ENCODE measurements around the gene OR5I1. TPM values are rescaled to one million over a fixed set of nuclear protein-coding genes. Genes with fewer than 3 reads are reported as not detected.
A peak's percentile ranks its signal among the peaks of the same experiment; 100 is the strongest.
"Not testable (repeated sequence)": the region's sequence is repeated elsewhere in the genome, so short reads cannot be mapped to it uniquely, and the experiment has no call there.

OR5I1 gene
- total RNA-seq (2014; rRNA removed; shearing (Covaris generic)), result not detected in 2 replicates
- not detected in 2 replicates for polyA plus RNA-seq (2015; cell fraction: cytosol; rRNA removed)
- not detected in 2 replicates for polyA plus RNA-seq (2015; cell fraction: nucleus; rRNA removed)

DNA sequence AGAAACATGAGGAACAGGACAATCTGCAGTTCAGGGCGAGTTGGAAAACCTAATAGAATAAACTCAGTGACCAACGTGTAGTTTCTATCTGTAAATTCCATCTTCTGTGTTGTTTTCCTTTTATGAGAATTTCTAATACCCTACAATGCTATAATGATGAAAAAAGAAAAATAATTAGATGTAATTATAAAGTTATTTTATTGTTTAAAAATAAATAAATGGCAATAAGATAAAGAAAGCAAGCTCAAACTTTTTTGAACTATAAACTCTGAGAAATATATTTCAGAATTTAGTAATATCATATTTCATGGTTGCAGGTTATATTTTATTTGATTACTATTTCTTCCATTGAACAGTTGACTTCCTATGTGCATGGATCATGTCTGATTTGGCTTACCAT is at the start of gene OR5I1:
OR5I1 (minus strand) TSS at position 101 of the 400 bp plus-strand sequence; CDS start at position 101, 0 bp downstream.
- DNase-seq (ENCODE audit: low read depth, low spot score), result no peak
- in situ Hi-C loops (cut with HindIII; ENCODE audit: low pct_unique_long_range_greater_than_20kb, low sequenced_read_pairs), result no loop called here

DNA sequence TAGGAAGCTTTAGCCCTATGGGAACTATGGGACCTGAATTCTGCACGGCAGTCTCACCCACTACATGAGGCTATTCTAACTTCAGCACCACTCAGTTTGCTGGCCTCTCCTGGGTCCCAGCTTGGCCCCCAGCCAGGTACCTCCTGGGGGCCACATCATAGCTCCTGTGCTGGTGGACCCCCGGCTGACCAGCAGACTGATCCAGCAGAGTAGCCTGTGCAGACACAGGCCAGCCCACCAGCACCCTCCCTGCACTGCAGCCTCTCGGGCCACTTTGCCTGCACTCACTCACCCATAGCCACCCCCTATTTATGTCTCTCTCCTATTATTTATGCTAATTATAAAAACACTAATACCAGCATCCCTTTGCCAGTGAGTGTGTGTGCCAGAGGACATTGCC is 34.7 kb upstream of the OR5I1 start:
- in situ Hi-C loops (cut with HindIII; ENCODE audit: low pct_unique_long_range_greater_than_20kb, low sequenced_read_pairs), result no loop called here
- DNase-seq (ENCODE audit: low read depth, low spot score), result no peak

- no peak for DNase-seq (ENCODE audit: low read depth, low spot score)
Observed at GRCh38 chr11:55969845-55970244, 33.6 kb upstream of the OR5I1 start, which contains the start of gene OR10AG1. Gene OR10AG1 (minus strand): TSS chr11:55969945. CDS start chr11:55969907, 38 bp downstream.

GRCh38 chr11:55967914-55968313 is 31.7 kb upstream of the OR5I1 start:
- DNase-seq (ENCODE audit: low read depth, low spot score), result no peak
- in situ Hi-C loops (cut with HindIII; ENCODE audit: low pct_unique_long_range_greater_than_20kb, low sequenced_read_pairs), result no loop called here

More at GRCh38 chr11:55969845-55970244, 33.6 kb upstream of the OR5I1 start, which contains the start of gene OR10AG1:
- in situ Hi-C loops (cut with HindIII; ENCODE audit: low pct_unique_long_range_greater_than_20kb, low sequenced_read_pairs), result no loop called here

DNA sequence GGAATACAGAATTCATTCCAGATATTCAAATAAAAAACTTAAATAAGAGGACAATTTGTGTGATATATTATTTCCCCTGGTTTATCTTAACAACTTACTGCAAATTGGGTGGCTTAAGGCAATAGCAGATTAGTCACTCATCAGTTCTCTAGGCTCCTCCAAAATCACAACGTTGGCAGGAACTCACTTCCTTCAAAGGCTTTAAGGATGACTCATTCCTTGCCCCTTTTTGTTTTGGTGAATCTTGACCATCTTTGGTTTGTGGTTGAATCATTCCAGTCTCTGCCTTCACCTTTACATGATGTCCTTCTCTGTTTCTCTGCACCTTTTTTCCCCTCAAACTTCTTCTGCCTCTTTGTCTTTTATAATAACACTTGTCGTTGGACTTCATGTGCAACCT is 30.2 kb upstream of the OR5I1 start:
- no peak for DNase-seq (ENCODE audit: low read depth, low spot score)
- in situ Hi-C loops (cut with HindIII; ENCODE audit: low pct_unique_long_range_greater_than_20kb, low sequenced_read_pairs), result no loop called here

GRCh38 chr11:55956521-55956920 is 20.3 kb upstream of the OR5I1 start:
- DNase-seq (ENCODE audit: low read depth, low spot score), result no peak
- in situ Hi-C loops (cut with HindIII; ENCODE audit: low pct_unique_long_range_greater_than_20kb, low sequenced_read_pairs), result no loop called here

DNA sequence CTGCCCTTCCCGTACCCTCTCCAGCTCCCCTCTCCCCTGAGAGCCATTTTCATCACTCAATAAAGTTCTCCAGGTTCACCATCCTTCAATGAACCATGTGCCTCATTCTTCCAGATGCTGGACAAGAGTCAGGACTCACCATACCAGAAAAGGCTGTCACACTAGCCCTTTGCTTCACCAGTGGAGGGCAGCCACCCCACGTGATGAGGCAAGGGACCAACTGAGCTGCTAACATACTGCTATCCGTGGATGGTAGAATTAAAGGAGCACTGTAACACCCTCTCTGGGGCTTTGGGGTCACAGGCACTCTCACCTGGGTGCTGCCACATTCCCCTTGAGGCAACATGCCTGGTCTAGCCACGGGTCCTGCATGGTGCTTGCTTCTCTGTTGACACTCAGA is 13.1 kb upstream of the OR5I1 start:
- peak; percentile 24 for DNase-seq (ENCODE audit: low read depth, low spot score)
- in situ Hi-C loops (cut with HindIII; ENCODE audit: low pct_unique_long_range_greater_than_20kb, low sequenced_read_pairs), result no loop called here

DNA sequence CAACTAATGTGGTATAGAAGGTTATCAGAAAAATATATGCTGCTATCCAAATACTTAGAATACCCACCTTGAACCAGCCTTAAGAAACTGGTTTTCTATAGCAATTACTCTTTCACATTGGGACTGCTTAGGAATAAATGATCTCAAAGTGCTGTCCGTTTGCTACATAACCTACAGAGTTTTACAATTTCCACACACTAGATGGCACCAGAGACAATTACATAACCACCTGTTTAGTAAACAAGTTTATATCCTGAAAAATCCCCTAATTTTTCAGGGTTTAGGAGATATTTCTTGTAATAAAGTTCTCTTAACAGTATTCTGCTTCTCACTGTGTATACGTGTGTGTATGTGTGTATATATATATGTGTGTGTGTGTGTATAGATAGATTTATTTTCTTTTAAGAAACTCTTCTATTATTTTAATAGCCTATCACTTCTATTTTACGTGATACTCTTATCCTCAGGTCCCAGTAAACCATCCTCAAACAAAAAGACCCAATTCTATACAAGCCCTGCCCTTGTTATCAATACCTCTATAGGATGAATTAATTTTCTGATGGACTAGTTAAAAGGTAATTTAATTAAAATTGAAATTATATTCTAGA is 6.7 kb upstream of the OR5I1 start:
- peak; percentile 72 for DNase-seq (ENCODE audit: low read depth, low spot score)
- in situ Hi-C loops (cut with HindIII; ENCODE audit: low pct_unique_long_range_greater_than_20kb, low sequenced_read_pairs), result no loop called here

DNA sequence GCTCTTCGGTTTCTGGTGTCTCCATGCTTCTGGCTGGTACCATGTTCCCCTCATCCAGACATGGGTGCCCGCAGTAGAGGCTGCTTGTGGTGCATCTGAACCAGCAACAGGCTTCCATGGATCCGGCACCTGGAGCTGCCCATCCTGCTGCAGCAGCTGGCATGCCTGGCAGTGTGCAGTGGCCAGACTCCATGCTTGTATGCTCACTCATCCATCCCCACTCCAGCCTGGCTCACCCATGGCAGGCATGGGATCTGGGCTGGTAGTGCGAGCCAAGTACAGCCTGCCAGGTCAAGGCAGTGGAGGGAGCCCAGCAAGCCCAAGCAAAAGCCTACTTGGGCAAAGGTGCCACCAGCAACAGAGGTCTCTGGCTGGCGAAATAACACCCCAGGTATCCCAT is 15.7 kb downstream of the OR5I1 start:
- in situ Hi-C loops (cut with HindIII; ENCODE audit: low pct_unique_long_range_greater_than_20kb, low sequenced_read_pairs), result no loop called here
- no peak for DNase-seq (ENCODE audit: low read depth, low spot score)

GRCh38 chr11:55914482-55914881 is 21.7 kb downstream of the OR5I1 start, which contains the start of gene OR5W2:
Gene OR5W2 (minus strand): TSS chr11:55914582. CDS start chr11:55914582, 0 bp downstream.
- in situ Hi-C loops (cut with HindIII; ENCODE audit: low pct_unique_long_range_greater_than_20kb, low sequenced_read_pairs), result no loop called here
- DNase-seq (ENCODE audit: low read depth, low spot score), result no peak

DNA sequence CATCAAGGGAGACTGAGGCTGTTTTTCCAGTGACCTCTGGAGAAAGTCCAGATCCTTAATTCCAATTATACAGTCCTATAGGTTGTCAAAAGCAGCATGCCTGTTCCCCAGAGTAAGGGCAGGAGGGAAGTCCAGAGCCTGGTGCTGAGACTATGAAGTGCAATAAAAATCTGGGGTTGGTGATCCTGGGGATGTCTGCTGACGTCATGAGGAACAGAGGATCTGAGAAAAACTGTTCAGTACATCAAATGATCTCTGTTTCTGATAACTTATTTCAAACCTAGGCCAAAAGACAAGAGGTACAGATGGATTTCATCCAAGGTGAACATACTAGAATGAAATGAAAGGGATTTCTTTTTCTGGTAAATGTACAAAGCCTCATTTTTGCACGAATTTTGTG is 33.9 kb downstream of the OR5I1 start:
- DNase-seq (ENCODE audit: low read depth, low spot score), result no peak
- in situ Hi-C loops (cut with HindIII; ENCODE audit: low pct_unique_long_range_greater_than_20kb, low sequenced_read_pairs), result no loop called here

- in situ Hi-C loops (cut with HindIII; ENCODE audit: low pct_unique_long_range_greater_than_20kb, low sequenced_read_pairs), result no loop called here
- peak; percentile 26 for DNase-seq (ENCODE audit: low read depth, low spot score)
Observed at GRCh38 chr11:55895216-55895615, 41.0 kb downstream of the OR5I1 start.

DNA sequence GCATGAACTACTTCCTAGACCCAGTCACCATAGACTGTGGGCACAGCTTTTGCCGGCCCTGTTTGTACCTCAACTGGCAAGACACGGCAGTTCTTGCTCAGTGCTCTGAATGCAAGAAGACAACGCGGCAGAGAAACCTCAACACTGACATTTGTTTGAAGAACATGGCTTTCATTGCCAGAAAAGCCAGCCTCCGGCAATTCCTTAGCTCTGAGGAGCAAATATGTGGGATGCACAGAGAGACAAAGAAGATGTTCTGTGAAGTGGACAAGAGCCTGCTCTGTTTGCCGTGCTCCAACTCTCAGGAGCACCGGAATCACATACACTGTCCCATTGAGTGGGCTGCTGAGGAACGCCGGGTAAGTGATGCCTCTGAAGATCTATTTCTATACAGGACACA is 50.7 kb downstream of the OR5I1 start:
- DNase-seq (ENCODE audit: low read depth, low spot score), result peak; percentile 92
- in situ Hi-C loops (cut with HindIII; ENCODE audit: low pct_unique_long_range_greater_than_20kb, low sequenced_read_pairs), result not testable (repeated sequence)

Other genes starting within 250 kb of the OR5I1 start
- not detected in 2 replicates for gene OR5D13, start 163.0 kb downstream of the OR5I1 start, total RNA-seq (2014; rRNA removed; shearing (Covaris generic))
- 0.37 TPM in 1 of 2 replicates, not detected in the other for gene OR5D14, start 140.8 kb downstream of the OR5I1 start, total RNA-seq (2014; rRNA removed; shearing (Covaris generic))
- gene OR5L1, start 125.0 kb downstream of the OR5I1 start, total RNA-seq (2014; rRNA removed; shearing (Covaris generic)), result not detected in 2 replicates
- gene OR5D18, start 116.8 kb downstream of the OR5I1 start, total RNA-seq (2014; rRNA removed; shearing (Covaris generic)), result not detected in 2 replicates
- not detected in 2 replicates for gene OR5L2, start 109.2 kb downstream of the OR5I1 start, total RNA-seq (2014; rRNA removed; shearing (Covaris generic))
- gene OR5D16, start 97.6 kb downstream of the OR5I1 start, total RNA-seq (2014; rRNA removed; shearing (Covaris generic)), result not detected in 2 replicates
- 23.7 and 23.9 TPM in 2 replicates for gene TRIM51, start 53.1 kb downstream of the OR5I1 start, total RNA-seq (2014; rRNA removed; shearing (Covaris generic))
- gene OR5W2, start 21.8 kb downstream of the OR5I1 start, total RNA-seq (2014; rRNA removed; shearing (Covaris generic)), result not detected in 2 replicates
- not detected in 2 replicates for gene OR10AG1, start 33.5 kb upstream of the OR5I1 start, total RNA-seq (2014; rRNA removed; shearing (Covaris generic))
- not detected in 2 replicates for gene OR5F1, start 58.2 kb upstream of the OR5I1 start, total RNA-seq (2014; rRNA removed; shearing (Covaris generic))
- gene OR5AS1, start 91.3 kb upstream of the OR5I1 start, total RNA-seq (2014; rRNA removed; shearing (Covaris generic)), result not detected in 2 replicates
- not detected in 2 replicates for gene OR8I2, start 156.9 kb upstream of the OR5I1 start, total RNA-seq (2014; rRNA removed; shearing (Covaris generic))
- gene OR8H2, start 167.3 kb upstream of the OR5I1 start, total RNA-seq (2014; rRNA removed; shearing (Covaris generic)), result not detected in 2 replicates
- gene OR8H3, start 186.0 kb upstream of the OR5I1 start, total RNA-seq (2014; rRNA removed; shearing (Covaris generic)), result not detected in 2 replicates
- not detected in 2 replicates for gene OR8J3, start 203.8 kb upstream of the OR5I1 start, total RNA-seq (2014; rRNA removed; shearing (Covaris generic))
- not detected in 2 replicates for gene OR8K5, start 223.9 kb upstream of the OR5I1 start, total RNA-seq (2014; rRNA removed; shearing (Covaris generic))
- gene OR5J2, start 240.2 kb upstream of the OR5I1 start, total RNA-seq (2014; rRNA removed; shearing (Covaris generic)), result 0.82 and 1.0 TPM in 2 replicates

All from SK-MEL-5 (cell line).